GM18508 (cell line): Measurements from ENCODE around the gene ADM2.
"Not testable (repeated sequence)": the region's sequence is repeated elsewhere in the genome, so short reads cannot be mapped to it uniquely, and the experiment has no call there.

Experiments used
- ATAC-seq: cut with Tn5 transposase; IDR thresholded peaks from one replicate; pipeline ENCODE4 v1.9.1; 2021; ENCODE audit warnings: moderate number of reproducible peaks; ENCODE audit not compliant: insufficient read depth, unreplicated experiment

Gene ADM2

DNA sequence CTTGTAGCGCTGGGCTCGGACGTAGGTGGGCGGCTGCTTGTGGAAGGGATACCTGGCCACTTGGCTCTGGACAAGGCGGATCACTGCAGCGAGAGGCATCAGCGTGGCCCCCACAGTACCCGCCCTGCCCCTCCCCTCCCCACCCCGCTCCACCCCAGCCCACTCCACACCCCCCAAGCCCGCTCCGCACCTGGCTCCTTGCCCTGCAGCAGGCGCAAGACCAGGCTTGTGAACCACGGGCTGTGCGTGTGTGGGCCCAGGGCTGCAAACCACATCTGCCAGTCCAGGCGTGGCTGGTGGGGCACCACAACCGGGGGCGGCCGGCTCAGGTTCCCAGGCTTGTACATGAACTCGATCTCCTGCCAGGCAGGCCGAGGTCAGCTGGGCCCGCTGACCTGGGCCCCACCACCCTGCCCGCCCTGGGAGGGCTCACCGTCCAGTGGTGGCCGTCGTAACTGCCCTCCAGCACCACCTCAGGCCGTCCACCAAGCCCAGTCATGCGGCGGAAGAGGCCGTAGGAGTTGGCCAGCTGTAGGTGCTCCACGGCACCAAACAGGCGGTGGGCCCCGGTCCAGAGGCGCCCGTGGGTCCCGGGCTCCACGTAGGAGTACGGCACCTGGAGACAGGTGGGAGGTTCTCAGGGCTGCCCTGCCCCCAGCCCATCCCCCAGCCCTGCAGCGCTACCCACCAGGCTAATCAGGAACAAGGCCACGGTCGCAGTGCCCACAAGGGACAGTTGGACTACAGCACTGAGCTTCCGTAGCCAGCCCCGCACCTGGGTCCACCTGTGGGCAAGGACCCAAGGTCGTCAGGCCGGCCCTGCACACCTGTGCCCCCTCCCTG, 23.2 kb downstream of the ADM2 start:
- no peak for ATAC-seq

DNA sequence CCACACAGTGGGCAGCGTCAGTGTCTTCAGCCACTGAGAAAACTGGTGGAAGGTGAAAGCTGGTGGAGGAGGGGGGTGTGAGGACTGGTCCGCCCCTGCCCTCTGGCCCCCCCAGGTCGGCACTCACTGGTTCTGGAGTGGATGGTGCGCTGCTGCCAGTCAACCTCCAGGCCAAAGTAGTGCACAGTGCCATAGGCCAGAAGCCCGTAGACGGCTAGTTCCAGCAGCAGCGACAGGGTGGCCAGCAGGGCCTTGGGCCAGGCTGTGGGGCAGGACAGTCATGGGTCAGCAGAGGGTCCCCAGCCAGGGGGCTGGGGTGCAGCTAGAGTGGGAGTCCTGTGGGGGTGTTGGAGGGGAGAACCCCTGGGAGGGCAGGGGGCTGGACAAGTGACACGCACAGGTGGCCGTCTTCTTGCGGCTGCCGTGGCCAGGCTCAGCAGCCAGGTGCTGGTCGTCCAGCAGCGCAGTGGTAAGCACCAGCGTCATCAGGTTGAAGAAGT, 24.0 kb downstream of the ADM2 start:
- no peak for ATAC-seq

DNA sequence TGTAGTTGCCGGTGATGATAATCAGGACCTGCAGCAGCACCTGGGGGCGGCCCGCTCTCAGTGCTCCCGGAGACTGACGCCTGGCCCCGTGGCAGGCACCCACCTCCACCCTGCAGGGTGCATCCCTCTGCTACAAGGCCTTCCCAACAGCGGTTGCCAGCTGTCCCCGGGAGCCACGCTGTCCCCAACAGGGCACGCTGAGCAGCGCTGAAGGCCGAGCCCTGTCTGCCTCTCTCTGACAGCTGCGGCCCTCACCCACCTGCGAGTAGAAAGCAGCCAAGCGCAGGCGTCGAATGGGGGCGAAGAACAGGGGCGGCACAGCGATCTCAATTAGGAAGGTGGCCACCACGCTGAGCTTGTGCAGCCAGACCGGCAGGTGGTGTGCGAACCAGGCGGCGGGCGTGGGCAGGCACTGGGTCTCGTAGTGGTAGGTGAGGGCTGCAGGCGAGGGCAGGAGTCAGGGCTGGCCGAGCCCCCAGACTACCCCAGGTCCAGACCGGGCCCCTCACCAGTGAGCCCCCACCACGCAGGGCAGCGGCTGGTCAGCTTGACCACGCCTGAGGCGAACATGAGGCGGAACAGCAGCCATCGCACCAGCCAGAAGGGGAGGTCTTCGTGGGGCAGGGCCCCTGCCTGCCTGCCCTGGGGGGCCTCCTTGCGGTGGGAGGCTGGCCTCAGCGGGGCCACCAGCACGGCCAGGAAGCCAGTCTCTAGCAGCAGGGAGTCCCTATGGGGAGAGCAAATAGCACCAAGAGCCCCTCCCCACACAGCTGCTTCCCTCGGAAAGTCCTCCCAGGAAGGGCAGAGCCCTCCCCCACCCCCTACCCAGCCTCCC, 24.6 kb downstream of the ADM2 start:
- no peak for ATAC-seq

DNA sequence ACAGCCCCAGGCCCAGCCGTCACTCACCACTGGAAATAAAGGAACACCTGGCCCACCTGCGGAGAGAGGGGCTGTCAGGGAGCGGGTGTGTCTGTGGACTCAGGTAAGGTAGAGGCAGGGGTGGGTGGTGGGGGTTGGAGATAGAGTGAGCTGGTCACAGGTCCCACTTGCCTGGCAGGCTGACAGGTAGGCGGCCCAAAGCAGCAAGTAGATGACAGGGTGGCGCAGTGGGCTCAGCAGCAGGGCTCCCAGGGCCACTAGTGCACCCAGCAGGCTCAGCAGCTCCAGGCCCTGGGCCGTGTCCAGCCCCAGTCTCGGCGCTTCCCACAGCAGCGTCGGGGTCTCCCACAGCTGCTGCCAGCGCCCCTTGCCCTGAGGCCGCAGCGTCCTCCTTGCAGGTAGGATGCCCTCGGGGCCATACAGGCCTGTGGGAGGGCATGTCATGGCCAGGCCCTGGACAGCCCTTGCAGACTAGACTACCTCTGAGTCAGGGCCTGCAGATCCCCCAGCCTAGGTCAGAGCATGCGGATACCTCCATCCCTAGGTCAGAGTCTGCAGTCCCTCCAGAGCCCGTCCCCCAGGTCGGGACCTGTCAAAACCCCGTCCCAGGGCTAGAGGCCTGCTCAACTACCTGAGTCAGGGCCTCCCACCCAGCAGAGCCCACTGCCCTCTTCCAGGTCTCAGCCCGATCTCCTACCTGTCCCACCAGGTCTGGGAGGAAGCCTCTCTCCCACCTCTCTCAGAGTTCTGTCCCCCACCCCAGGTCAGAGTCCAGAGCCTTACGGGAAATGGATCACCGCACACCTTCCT, 25.5 kb downstream of the ADM2 start:
- no peak for ATAC-seq

DNA sequence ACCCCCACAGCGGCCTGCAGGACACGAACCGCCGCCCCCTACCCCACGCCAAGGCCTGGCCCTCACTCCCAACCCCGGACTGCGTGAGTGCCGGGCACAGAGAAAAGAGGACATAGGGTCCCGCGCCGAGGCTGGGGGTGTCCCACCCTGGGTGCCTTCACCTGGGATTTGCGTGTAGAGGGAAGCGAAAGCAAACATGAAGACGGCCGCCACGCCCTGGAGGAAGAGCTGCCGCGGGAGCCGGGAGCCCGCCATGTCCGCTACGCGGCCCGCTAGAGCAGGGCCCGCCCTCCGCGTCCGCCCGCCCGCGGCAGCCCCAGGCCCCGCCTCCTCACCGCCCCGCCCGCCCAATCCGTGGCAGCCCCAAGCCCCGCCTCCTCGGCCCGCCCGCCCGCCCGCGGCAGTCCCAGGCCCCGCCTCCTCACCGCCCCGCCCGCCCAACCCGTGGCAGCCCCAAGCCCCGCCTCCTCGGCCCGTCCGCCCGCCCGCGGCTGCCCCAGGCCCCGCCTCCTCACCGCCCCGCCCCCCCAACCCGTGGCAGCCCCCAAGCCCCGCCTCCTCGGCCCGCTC, 26.2 kb downstream of the ADM2 start, which contains the start of gene LMF2:
Gene LMF2, minus strand, starts transcription at position 282 of the 570 bp plus-strand sequence. Its CDS starts 27 bp downstream, at position 255.
- ATAC-seq, result no peak

DNA sequence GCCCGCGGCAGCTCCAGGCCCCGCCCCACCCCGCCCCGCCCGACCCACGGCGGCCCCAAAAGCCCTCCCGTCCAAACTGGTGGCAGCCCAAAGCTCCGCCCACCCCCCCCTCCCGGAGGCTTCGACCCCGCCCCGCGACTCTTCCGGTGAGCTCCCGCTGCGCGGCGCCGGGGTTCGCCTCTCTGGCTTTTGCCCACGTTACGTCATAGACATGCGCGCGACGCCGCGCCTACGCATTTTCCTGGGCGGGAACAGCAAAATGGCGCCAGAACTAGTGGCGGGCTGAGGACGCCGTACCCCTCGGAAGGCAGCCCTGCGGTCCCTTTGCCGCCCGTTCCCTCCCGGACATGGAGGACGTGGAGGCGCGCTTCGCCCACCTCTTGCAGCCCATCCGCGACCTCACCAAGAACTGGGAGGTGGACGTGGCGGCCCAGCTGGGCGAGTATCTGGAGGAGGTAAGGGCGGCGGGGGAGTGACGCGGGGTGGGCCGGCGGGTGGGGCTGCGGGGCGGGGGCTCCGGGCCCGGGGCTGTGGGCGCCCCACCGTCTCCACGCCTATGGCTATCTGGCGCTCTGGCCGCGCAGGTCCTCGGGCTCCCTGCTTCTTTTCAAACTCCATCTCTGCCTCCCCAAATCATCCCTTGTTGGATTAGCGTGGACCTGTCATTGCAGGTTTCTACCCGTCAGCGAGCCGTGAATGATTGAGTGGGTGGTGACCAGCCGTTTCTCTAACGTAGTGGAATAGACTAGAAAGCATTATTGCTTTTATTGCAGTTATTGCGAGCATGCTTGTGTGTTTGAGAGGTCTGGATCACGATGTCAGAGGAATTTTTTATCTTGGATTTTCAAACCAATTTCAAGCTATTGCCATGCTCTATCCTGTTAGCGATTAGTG, 26.9 kb downstream of the ADM2 start, which contains the start of gene NCAPH2:
Gene NCAPH2, plus strand, starts transcription at position 234 of the 894 bp plus-strand sequence. Its CDS starts 114 bp downstream, at position 348.
- no peak for ATAC-seq

DNA sequence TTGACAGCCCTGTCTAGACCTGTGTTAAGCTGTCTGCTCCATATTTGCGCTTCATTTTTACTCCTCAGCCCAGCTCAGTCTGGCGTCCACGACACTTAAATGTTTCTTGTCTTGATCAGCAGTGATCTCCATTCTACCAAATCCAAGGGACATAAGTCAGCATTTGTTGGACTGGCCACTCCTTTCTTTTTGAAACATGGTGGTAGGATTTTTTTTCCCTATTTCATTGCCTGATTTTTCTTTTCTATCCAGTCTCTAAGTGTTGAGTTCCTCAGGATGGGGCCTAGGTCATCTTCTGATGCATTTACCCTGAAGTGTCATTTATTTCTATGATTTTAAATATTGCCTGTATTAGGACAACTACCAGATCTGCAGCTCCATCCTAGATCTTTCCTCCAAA, 27.6 kb downstream of the ADM2 start:
- no peak for ATAC-seq

DNA sequence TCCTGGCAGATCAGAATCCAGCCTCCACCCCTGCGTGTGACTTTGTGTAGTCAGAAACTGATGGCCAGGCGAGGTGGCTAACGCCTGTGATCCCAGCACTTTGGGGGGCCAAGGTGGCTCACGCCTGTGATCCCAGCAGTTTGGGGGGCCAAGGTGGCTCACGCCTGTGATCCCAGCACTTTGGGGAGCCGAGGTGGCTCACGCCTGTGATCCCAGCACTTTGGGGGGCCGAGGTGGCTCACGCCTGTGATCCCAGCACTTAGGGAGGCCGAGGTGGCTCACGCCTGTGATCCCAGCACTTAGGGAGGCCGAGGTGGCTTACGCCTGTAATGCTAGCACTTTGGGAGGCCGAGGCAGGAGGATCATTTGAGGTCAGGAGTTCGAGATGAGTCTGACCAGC, 31.8 kb downstream of the ADM2 start:
- ATAC-seq, result no peak

DNA sequence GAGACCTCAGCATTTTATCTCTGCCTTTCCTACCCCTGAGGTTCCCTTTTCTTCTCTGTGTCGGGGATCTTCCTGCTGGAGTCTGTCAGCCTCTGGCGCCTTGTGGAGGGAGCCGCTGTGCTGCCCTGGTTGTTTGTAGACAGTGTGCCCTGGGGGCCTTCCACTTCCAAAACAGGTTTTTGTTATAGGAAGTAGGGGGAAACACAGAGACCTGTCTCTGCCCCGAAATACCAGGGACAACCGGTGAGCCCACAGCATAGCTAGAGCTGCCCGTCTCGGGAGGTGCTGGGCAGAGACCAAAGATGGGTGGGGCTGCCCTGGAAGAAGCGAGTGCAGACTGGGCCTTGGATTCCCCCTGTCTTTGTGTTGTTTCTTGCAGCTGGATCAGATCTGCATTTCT, 34.7 kb downstream of the ADM2 start:
- no peak for ATAC-seq

DNA sequence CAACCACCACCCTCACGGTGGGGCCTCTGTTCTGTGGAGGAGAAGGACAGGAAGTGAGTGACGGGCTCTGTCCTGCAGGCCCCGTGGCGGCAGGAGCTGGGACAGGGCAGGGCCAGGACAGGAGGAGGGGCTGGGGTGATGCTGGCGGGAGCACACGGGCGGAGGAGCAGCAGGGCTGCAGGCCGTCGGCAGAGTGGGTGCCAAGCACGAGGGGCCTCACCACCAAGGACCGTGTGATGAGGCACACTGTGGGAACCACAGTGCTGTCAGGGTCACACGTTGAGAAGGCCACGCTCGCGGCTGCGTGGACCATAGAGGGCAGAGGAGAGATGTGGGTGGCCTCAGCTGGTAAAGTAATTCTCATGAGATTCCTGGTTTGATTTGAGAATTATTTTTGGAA, 35.5 kb downstream of the ADM2 start:
- ATAC-seq, result no peak

DNA sequence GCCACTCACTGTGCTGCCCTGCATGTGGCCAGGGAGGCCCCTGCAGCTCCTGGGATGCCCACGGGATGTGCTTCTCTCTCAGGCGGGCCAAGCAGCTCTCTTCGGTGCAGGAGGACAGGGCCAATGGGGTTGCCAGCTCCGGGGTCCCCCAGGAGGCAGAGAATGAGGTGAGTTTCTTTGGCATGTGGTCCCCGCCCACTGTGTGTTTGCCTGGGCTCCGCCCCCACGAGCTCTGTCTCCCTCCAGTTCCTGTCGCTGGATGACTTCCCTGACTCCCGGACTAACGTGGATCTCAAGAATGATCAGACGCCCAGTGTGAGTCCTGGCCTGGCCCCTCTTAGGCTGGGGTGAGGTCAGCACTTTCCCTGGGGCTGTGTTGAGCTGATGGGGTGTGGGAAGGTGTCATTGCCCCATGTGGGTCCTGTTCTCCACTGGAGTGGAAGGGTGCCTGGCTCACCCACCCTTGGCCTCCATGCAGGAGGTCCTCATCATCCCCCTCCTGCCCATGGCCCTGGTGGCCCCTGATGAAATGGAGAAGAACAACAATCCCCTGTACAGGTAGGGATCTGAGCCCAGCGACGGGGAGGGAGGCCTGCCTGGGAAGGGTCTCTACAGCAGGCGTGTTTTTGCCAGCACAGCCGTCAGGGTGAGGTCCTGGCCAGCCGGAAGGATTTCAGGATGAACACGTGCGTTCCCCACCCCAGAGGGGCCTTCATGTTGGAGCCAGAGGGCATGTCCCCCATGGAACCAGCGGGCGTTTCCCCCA, 36.3 kb downstream of the ADM2 start:
- ATAC-seq, result no peak

DNA sequence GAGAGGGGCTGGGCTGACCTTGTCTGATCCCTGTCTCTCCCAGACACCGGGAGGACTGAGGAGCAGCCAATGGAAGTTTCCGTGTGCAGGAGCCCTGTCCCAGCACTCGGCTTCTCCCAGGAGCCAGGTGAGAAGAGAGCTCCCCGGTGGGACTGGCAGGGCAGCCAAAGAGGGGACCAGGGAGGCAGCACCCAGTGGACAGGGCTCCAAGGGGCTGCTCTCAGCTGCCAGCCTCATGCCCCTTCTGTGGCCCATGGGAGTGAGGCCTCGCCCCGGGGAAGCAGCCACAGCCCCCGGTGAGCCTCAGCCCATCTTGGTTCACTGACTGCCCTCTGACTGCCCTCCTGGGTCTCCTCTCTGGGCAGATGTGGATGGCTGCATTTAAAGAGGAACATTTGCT, 37.3 kb downstream of the ADM2 start:
- ATAC-seq, result no peak

DNA sequence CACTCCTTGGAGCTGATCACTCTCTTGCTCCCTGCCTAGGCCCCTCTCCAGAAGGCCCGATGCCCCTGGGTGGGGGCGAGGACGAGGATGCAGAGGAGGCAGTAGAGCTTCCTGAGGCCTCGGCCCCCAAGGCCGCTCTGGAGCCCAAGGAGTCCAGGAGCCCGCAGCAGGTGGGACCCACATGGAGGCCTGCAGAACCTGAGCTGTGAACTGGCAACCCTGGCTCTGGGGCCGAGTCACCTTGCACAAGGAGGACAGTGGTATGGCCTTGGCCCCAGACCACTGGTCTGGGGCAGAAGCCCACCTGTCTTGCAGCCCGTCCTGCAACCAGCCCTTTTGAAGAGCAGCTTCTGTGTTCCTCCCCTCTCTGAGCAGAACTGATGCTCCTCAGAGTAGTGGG, 37.8 kb downstream of the ADM2 start:
- no peak for ATAC-seq

DNA sequence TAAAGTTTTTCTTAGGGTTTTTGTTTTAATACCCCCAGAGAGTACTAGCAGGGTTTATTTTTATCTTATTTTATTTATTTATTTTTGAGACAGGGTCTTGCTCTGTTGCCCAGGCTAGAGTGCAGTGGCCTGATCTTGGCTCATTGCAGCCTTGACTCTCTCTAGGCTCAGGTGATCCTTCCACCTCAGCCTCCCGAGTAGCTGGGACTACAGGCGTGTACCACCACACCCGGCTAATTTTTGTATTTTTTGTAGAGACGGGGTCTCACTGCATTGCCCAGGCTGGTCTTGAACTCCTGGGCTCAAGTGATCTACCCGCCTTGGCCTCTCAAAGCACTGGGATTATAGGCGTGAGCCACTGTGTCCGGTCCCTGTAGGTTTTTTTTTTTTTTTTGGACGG, 38.8 kb downstream of the ADM2 start:
- not testable (repeated sequence) for ATAC-seq

DNA sequence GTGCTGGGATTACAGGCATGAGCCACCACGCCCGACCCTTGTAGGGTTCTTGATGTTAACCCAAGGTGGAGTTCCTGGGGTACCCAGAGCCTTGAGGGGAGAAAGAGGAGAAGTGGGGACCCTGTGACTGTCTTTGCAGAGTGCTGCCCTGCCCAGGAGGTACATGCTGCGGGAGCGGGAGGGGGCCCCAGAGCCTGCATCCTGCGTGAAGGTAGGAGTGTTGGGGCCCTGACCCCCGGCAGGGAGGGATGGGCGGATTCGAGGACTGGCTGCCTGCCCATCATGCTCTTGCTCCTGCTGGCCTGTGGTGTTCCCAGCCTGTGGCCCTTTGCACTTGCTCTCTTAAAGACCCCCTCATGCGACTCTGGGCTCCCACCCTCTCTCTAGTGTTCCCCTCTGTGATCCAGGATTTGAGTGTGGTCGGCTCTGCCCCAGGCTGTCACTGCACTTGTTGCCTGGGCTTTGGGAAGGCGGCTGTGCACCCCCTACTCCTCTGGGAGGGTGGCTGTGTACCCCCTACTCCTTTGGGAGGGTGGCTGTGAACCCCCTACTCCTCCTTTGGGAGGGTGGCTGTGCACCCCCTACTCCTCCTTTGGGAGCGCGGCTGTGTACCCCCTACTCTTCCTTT, 39.6 kb downstream of the ADM2 start:
- ATAC-seq, result no peak

DNA sequence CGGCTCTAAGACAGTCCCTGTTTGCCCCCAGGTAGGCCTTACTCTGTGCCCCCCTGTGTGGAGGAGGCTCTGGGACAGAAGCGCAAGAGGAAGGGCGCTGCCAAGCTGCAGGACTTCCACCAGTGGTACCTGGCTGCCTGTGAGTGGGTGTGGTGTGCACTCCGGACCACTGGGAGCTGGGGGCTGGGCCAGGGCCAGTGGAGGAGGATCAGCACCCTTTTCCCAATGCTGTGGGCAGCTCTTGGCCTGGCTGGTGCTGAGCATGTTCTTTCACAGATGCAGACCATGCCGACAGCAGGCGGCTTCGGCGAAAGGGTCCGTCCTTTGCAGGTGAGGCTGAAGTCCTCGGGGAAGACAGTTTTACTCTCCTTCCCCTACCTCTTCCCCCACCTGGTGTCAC, 40.4 kb downstream of the ADM2 start:
- no peak for ATAC-seq

DNA sequence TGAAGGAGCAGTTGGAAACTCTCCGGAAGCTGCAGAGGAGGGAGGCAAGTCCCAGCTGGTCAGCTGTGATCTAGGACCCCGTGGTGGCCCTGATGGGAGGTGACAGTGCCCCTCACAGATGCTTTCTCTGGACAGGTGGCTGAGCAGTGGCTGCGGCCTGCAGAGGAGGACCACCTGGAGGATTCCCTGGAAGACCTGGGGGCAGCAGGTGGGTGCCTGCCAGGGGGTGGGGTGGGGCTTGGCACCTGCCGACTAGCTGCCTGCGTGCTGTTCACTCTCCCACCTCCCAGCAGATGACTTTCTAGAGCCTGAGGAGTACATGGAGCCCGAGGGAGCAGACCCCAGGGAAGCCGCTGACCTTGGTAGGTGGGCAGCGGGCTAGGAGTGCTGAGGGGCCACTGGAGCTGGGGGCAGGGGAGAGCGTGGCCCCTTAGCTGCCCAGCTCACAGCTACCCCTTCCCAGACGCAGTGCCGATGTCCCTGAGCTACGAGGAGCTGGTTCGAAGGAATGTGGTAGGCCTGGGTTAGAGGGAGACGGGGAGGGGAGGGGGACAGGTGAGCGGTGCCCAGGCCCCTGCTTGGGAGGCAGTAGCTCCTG, 41.0 kb downstream of the ADM2 start:
- no peak for ATAC-seq
